Measurements from ENCODE around the gene CDC45. TPM values are rescaled to one million over a fixed set of nuclear protein-coding genes. Genes with fewer than 3 reads are reported as not detected.

CDC45 gene
- total and polyA plus RNA-seq, 4 experiments from 2014 or later = 0.53 to 0.64 (median 0.57) TPM; not detected in 1

- H3K9me3 ChIP-seq (ENCODE audit: control insufficient read depth in 1 of 2, low read length in 2 of 2) = no peaks in the 10 kb centered on the region
- Mint-ChIP-seq H3K27me3 (peaks cover 3 to 10% of the 10 kb centered on the region in 2 donors), H3K9me3 (no peaks in the 10 kb centered on the region), H3K36me3 (no peaks in the 10 kb centered on the region), H3K4me3 (no peak overlapping the region), H3K4me1 (peaks cover 0 to 5% (median 2%) of the 10 kb centered on the region in 4 donors), H3K27ac (no peak overlapping the region)
- H3K27me3 ChIP-seq (ENCODE audit: insufficient read depth, low read length) = peaks cover 7% of the 10 kb centered on the region
- no peak overlapping the region for H3K27ac ChIP-seq (ENCODE audit: low read depth, low read length)
- no peak for DNase-seq
- no peaks in the 10 kb centered on the region for H3K36me3 ChIP-seq (ENCODE audit: insufficient read depth, low read length)
- ChIA-PET CTCF (ENCODE audit: partially characterized antibody) (no interaction called here), POLR2A (ENCODE audit: partially characterized antibody) (no interaction called here)
- no peak overlapping the region for H3K4me3 ChIP-seq (ENCODE audit: low read length in 2 of 2)
- intact Hi-C loops (cut with micrococcal nuclease) = no loop called here
- H3K4me1 ChIP-seq (ENCODE audit: insufficient read depth, low read length) = no peaks in the 10 kb centered on the region
Observed at GRCh38 chr22:19520566-19521305, 41.0 kb downstream of the CDC45 start.

- DNase-seq = no peak
- Histone ChIP-seq H3K27ac (ENCODE audit: low read depth, low read length) (no peak overlapping the region), H3K27me3 (ENCODE audit: insufficient read depth, low read length) (peaks cover 7% of the 10 kb centered on the region), H3K36me3 (ENCODE audit: insufficient read depth, low read length) (no peaks in the 10 kb centered on the region), H3K4me1 (ENCODE audit: insufficient read depth, low read length) (no peaks in the 10 kb centered on the region), H3K4me3 (ENCODE audit: low read length in 2 of 2) (no peak overlapping the region), H3K9me3 (ENCODE audit: control insufficient read depth in 1 of 2, low read length in 2 of 2) (no peaks in the 10 kb centered on the region)
- Mint-ChIP-seq H3K27ac (no peak overlapping the region), H3K9me3 (no peaks in the 10 kb centered on the region), H3K4me3 (no peak overlapping the region), H3K27me3 (peaks cover 12 to 21% of the 10 kb centered on the region in 2 donors), H3K36me3 (no peaks in the 10 kb centered on the region), H3K4me1 (peaks cover 0 to 5% (median 2%) of the 10 kb centered on the region in 4 donors)
- POLR2A ChIA-PET (ENCODE audit: partially characterized antibody) = no interaction called here
- CTCF ChIA-PET (ENCODE audit: partially characterized antibody) = no interaction called here
- intact Hi-C loops (cut with micrococcal nuclease) = no loop called here
Observed at GRCh38 chr22:19522190-19522880, 42.6 kb downstream of the CDC45 start.

- POLR2A ChIA-PET (ENCODE audit: partially characterized antibody) = no interaction called here
- intact Hi-C loops (cut with micrococcal nuclease) = no loop called here
Observed at GRCh38 chr22:19522881-19523239, 43.1 kb downstream of the CDC45 start.

GRCh38 chr22:19523240-19524169, 43.8 kb downstream of the CDC45 start:
- no peaks in the 10 kb centered on the region for H3K36me3 Mint-ChIP-seq
- H3K36me3 ChIP-seq (ENCODE audit: insufficient read depth, low read length) = no peaks in the 10 kb centered on the region
- peak overlapping the region in 1 of 2 donors; percentile 14 for H3K4me3 ChIP-seq (ENCODE audit: low read length in 2 of 2)
- no peaks in the 10 kb centered on the region for H3K4me1 ChIP-seq (ENCODE audit: insufficient read depth, low read length)
- no peak overlapping the region for H3K27ac Mint-ChIP-seq
- H3K27ac ChIP-seq (ENCODE audit: low read depth, low read length) = no peak overlapping the region
- H3K9me3 Mint-ChIP-seq = no peaks in the 10 kb centered on the region
- ChIA-PET POLR2A (ENCODE audit: partially characterized antibody) (no interaction called here), CTCF (ENCODE audit: partially characterized antibody) (no interaction called here)
- peak overlapping the region in 6 of 8 donors; percentile 39 to 71 (median 68) for H3K4me3 Mint-ChIP-seq
- DNase-seq = peak in 1 of 5 donors; percentile 5
- intact Hi-C loops (cut with micrococcal nuclease) = no loop called here
- peaks cover 12 to 21% of the 10 kb centered on the region in 2 donors for H3K27me3 Mint-ChIP-seq
- H3K4me1 Mint-ChIP-seq = peaks cover 0 to 5% (median 2%) of the 10 kb centered on the region in 4 donors
- no peaks in the 10 kb centered on the region for H3K9me3 ChIP-seq (ENCODE audit: control insufficient read depth in 1 of 2, low read length in 2 of 2)
- peaks cover 7% of the 10 kb centered on the region for H3K27me3 ChIP-seq (ENCODE audit: insufficient read depth, low read length)

More at GRCh38 chr22:19522881-19523239, 43.1 kb downstream of the CDC45 start:
- no peaks in the 10 kb centered on the region for H3K36me3 Mint-ChIP-seq
- Histone ChIP-seq H3K4me1 (ENCODE audit: insufficient read depth, low read length) (no peaks in the 10 kb centered on the region), H3K4me3 (ENCODE audit: low read length in 2 of 2) (no peak overlapping the region), H3K36me3 (ENCODE audit: insufficient read depth, low read length) (no peaks in the 10 kb centered on the region), H3K27me3 (ENCODE audit: insufficient read depth, low read length) (peaks cover 7% of the 10 kb centered on the region), H3K9me3 (ENCODE audit: control insufficient read depth in 1 of 2, low read length in 2 of 2) (no peaks in the 10 kb centered on the region), H3K27ac (ENCODE audit: low read depth, low read length) (no peak overlapping the region)
- CTCF ChIA-PET (ENCODE audit: partially characterized antibody) = no interaction called here
- H3K27ac Mint-ChIP-seq = no peak overlapping the region
- peak overlapping the region in 4 of 8 donors; percentile 20 to 45 (median 38) for H3K4me3 Mint-ChIP-seq
- DNase-seq = no peak
- H3K27me3 Mint-ChIP-seq = peaks cover 12 to 21% of the 10 kb centered on the region in 2 donors
- H3K4me1 Mint-ChIP-seq = peaks cover 0 to 5% (median 2%) of the 10 kb centered on the region in 4 donors
- no peaks in the 10 kb centered on the region for H3K9me3 Mint-ChIP-seq

- no peak within 1 kb of the TSS for H3K27ac ChIP-seq (ENCODE audit: low read depth, low read length)
- intact Hi-C loops (cut with micrococcal nuclease) = no loop called here
- peak within 1 kb of the TSS in 1 of 2 donors; percentile 14 for H3K4me3 ChIP-seq (ENCODE audit: low read length in 2 of 2)
- Mint-ChIP-seq H3K36me3 (no peaks in the 10 kb centered on the region), H3K27ac (no peak within 1 kb of the TSS), H3K4me3 (peak within 1 kb of the TSS; percentile 39 to 81 (median 68)), H3K9me3 (no peaks in the 10 kb centered on the region), H3K4me1 (peaks cover 0 to 5% (median 2%) of the 10 kb centered on the region in 4 donors), H3K27me3 (peaks cover 12 to 22% of the 10 kb centered on the region in 2 donors)
- H3K36me3 ChIP-seq (ENCODE audit: insufficient read depth, low read length) = no peaks in the 10 kb centered on the region
- ChIA-PET POLR2A (ENCODE audit: partially characterized antibody) (no interaction called here), CTCF (ENCODE audit: partially characterized antibody) (no interaction called here)
- no peak for DNase-seq
- no peaks in the 10 kb centered on the region for H3K9me3 ChIP-seq (ENCODE audit: control insufficient read depth in 1 of 2, low read length in 2 of 2)
- no peaks in the 10 kb centered on the region for H3K4me1 ChIP-seq (ENCODE audit: insufficient read depth, low read length)
- peaks cover 7% of the 10 kb centered on the region for H3K27me3 ChIP-seq (ENCODE audit: insufficient read depth, low read length)
Observed at GRCh38 chr22:19524170-19525115, 44.7 kb downstream of the CDC45 start, which contains the start of gene CLDN5. Gene CLDN5, minus strand, starts transcription at chr22:19524410. Its CDS starts 155 bp downstream, at chr22:19524255.

- Histone ChIP-seq H3K27ac (ENCODE audit: low read depth, low read length) (no peak overlapping the region), H3K9me3 (ENCODE audit: control insufficient read depth in 1 of 2, low read length in 2 of 2) (no peaks in the 10 kb centered on the region), H3K36me3 (ENCODE audit: insufficient read depth, low read length) (no peaks in the 10 kb centered on the region), H3K27me3 (ENCODE audit: insufficient read depth, low read length) (peaks cover 7% of the 10 kb centered on the region), H3K4me1 (ENCODE audit: insufficient read depth, low read length) (no peaks in the 10 kb centered on the region), H3K4me3 (ENCODE audit: low read length in 2 of 2) (no peak overlapping the region)
- DNase-seq = no peak
- ChIA-PET CTCF (ENCODE audit: partially characterized antibody) (no interaction called here), POLR2A (ENCODE audit: partially characterized antibody) (no interaction called here)
- no peak overlapping the region for H3K27ac Mint-ChIP-seq
- peaks cover 12 to 22% of the 10 kb centered on the region in 2 donors for H3K27me3 Mint-ChIP-seq
- peak overlapping the region in 4 of 8 donors; percentile 39 to 81 (median 62) for H3K4me3 Mint-ChIP-seq
- H3K9me3 Mint-ChIP-seq = no peaks in the 10 kb centered on the region
- intact Hi-C loops (cut with micrococcal nuclease) = no loop called here
- H3K36me3 Mint-ChIP-seq = no peaks in the 10 kb centered on the region
- H3K4me1 Mint-ChIP-seq = peaks cover 0 to 5% (median 2%) of the 10 kb centered on the region in 4 donors
Observed at GRCh38 chr22:19525116-19525660, 45.5 kb downstream of the CDC45 start.
